ENCODE measurements around the gene ZNF710. TPM values are rescaled to one million over a fixed set of nuclear protein-coding genes. Genes with fewer than 3 reads are reported as not detected.

Gene ZNF710
- total RNA-seq, 1 donor from 2014 or later, result 25.2 TPM

DNA sequence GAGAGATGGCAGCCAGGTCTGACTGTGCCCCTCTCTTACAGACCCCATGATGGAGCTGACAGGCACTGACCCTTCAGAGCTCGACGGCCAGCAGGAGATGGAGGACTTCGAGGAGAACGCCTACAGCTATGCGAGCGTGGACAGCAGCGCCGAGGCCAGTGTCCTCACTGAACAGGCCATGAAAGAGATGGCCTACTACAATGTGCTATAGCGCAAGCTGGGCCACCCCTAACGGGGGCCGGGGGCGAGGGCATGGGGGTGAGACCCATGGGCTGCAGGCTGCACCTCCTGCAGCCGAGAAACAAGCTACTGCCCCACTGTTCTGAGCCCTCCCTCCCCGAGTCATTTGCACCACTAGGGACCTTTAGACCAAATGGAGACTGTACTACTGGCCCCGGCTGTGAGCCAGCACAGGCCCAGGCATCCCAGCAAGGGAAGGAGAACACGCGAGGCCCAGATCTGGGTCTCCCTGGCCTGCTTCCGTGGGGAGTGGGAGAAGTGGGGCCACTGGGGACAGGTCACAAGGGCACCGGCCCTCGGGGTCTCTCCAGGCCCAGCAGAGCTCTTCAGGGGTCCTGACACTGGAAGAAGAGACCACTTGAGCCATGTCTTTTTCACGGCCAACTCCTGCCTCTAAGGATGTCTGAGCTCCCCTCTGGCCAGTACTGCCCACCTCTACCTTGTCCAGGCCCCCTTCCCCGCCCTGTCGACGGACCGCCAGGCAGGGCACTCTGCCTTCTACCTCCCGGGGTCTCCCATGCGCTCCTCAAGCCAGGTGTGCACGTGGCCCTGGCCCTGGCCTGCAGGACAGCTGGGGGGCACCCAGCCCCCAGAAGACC, 78.7 kb downstream of the ZNF710 start:
- Mint-ChIP-seq H3K4me3 (ENCODE audit: unreplicated experiment) (no peak overlapping the region), H3K4me1 (ENCODE audit: low read depth, unreplicated experiment) (no peaks in the 10 kb centered on the region), H3K27me3 (ENCODE audit: unreplicated experiment) (peaks cover 8% of the 10 kb centered on the region), H3K36me3 (ENCODE audit: unreplicated experiment) (no peaks in the 10 kb centered on the region), H3K9me3 (ENCODE audit: unreplicated experiment) (no peaks in the 10 kb centered on the region), H3K27ac (ENCODE audit: unreplicated experiment) (no peak overlapping the region)
- TF ChIP-seq, protein P1, sequence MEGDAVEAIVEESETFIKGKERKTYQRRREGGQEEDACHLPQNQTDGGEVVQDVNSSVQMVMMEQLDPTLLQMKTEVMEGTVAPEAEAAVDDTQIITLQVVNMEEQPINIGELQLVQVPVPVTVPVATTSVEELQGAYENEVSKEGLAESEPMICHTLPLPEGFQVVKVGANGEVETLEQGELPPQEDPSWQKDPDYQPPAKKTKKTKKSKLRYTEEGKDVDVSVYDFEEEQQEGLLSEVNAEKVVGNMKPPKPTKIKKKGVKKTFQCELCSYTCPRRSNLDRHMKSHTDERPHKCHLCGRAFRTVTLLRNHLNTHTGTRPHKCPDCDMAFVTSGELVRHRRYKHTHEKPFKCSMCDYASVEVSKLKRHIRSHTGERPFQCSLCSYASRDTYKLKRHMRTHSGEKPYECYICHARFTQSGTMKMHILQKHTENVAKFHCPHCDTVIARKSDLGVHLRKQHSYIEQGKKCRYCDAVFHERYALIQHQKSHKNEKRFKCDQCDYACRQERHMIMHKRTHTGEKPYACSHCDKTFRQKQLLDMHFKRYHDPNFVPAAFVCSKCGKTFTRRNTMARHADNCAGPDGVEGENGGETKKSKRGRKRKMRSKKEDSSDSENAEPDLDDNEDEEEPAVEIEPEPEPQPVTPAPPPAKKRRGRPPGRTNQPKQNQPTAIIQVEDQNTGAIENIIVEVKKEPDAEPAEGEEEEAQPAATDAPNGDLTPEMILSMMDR (IDR thresholded peaks at IDR 0.05; ENCODE audit: partially characterized antibody, unreplicated experiment), result no peak
- no peak for DNase-seq

DNA sequence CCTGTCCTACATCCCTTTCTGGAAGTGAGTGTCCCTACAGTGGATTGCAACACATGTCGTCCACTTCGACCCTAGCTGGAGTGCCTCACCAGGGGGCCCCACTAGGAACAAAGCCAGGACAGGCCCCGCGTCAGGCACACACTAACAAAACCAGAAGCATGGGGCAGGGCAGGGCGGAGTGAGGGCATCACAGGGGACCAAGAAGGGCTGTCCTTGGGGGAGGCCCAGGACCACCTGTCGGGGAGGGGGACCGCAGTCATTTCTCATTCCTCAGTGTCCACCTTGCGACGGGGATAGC, 79.3 kb downstream of the ZNF710 start:
- Mint-ChIP-seq H3K4me1 (ENCODE audit: low read depth, unreplicated experiment) (no peaks in the 10 kb centered on the region), H3K9me3 (ENCODE audit: unreplicated experiment) (no peaks in the 10 kb centered on the region), H3K36me3 (ENCODE audit: unreplicated experiment) (no peaks in the 10 kb centered on the region), H3K27ac (ENCODE audit: unreplicated experiment) (no peak overlapping the region), H3K4me3 (ENCODE audit: unreplicated experiment) (no peak overlapping the region), H3K27me3 (ENCODE audit: unreplicated experiment) (peaks cover 8% of the 10 kb centered on the region)
- DNase-seq, result no peak
- TF ChIP-seq, protein P1 (IDR thresholded peaks at IDR 0.05; ENCODE audit: partially characterized antibody, unreplicated experiment), result no peak

DNA sequence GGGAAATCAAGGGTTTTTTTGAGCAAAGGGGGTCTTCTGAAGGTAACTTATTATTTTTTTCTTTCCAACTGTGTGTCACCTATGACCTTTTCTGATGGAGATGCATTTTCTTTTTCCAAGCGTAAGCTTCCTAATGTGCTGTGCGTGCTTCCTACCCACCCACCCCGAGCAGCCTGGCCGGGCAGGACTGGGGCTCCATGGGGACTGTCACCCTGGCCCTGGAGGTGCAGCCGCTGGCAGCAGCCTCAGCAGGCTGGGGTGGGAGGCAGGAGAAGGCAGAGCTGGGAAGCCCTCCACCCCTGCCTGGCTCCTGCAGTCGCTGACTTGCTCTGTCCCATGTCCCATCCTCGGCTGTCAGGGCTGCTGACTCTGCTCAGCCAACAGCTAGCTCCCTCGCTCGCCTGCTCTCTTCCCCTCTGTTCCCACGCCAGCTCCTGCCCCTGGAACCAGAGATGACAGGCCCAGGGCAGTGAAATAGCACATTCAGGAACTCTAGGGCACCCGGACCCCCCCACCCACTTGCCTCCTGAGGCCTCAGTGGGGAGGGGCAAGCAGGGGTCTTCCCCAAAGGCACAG, 79.8 kb downstream of the ZNF710 start:
- TF ChIP-seq, protein P1 (IDR thresholded peaks at IDR 0.05; ENCODE audit: partially characterized antibody, unreplicated experiment), result no peak
- Mint-ChIP-seq H3K27ac (ENCODE audit: unreplicated experiment) (no peak overlapping the region), H3K9me3 (ENCODE audit: unreplicated experiment) (no peaks in the 10 kb centered on the region), H3K4me3 (ENCODE audit: unreplicated experiment) (no peak overlapping the region), H3K4me1 (ENCODE audit: low read depth, unreplicated experiment) (no peaks in the 10 kb centered on the region), H3K36me3 (ENCODE audit: unreplicated experiment) (no peaks in the 10 kb centered on the region), H3K27me3 (ENCODE audit: unreplicated experiment) (peaks cover 8% of the 10 kb centered on the region)
- no peak for DNase-seq

DNA sequence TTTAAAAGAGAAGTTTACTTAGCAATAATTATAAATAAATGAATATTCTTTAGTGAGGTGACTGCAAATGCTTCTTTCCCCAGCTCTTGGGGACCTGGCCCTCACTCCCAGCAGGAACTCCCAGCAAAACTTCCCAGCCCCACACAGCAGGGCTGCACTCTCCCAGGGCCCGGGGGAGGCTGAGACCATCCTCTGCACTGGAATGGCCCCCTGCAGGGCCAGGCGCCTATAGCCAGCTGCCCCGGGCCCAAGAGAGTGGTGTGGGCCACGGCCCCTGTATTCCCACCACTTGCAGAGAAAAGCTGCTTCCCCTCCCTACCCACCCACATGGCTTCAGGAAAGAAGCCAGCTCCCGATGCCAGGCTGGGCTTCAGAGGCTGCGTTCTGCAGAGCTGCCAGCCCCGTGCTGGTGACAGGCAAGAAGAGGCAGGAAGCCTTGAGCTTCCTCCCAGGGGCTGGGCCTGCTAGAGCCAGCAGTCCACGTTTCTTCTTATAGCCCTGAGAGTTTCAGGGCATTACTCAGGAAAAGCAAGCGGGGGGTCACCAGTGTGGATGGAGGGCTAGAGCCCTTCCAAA, 81.1 kb downstream of the ZNF710 start:
- Mint-ChIP-seq H3K36me3 (ENCODE audit: unreplicated experiment) (no peaks in the 10 kb centered on the region), H3K4me1 (ENCODE audit: low read depth, unreplicated experiment) (no peaks in the 10 kb centered on the region), H3K27ac (ENCODE audit: unreplicated experiment) (no peak overlapping the region), H3K4me3 (ENCODE audit: unreplicated experiment) (no peak overlapping the region), H3K9me3 (ENCODE audit: unreplicated experiment) (peaks cover 1% of the 10 kb centered on the region), H3K27me3 (ENCODE audit: unreplicated experiment) (peaks cover 10% of the 10 kb centered on the region)
- TF ChIP-seq, protein P1 (IDR thresholded peaks at IDR 0.05; ENCODE audit: partially characterized antibody, unreplicated experiment), result no peak
- no peak for DNase-seq

- DNase-seq, result no peak
- H3K27me3 Mint-ChIP-seq (ENCODE audit: unreplicated experiment), result peaks cover 10% of the 10 kb centered on the region
- H3K9me3 Mint-ChIP-seq (ENCODE audit: unreplicated experiment), result peaks cover 1% of the 10 kb centered on the region
- TF ChIP-seq, protein P1 (IDR thresholded peaks at IDR 0.05; ENCODE audit: partially characterized antibody, unreplicated experiment), result no peak
- no peak overlapping the region for H3K4me3 Mint-ChIP-seq (ENCODE audit: unreplicated experiment)
- H3K36me3 Mint-ChIP-seq (ENCODE audit: unreplicated experiment), result no peaks in the 10 kb centered on the region
- H3K4me1 Mint-ChIP-seq (ENCODE audit: low read depth, unreplicated experiment), result no peaks in the 10 kb centered on the region
- H3K27ac Mint-ChIP-seq (ENCODE audit: unreplicated experiment), result no peak overlapping the region
Observed at GRCh38 chr15:90083419-90083818, 82.3 kb downstream of the ZNF710 start.

All from glutamatergic neuron (in vitro differentiated cells).